Endothelial cell of umbilical vein (primary cell): Measurements from ENCODE around the gene SLC20A1. TPM values are rescaled to one million over a fixed set of nuclear protein-coding genes. Genes with fewer than 3 reads are reported as not detected.
"Not testable (repeated sequence)": the region's sequence is repeated elsewhere in the genome, so short reads cannot be mapped to it uniquely, and the experiment has no call there.

Experiments used
- BruUV-seq: library from RNA; stranded (reverse); fragments of 400-500 nt; replicated peaks from 2 replicates; lab custom pipeline; 2021; lab: Mats Ljungman, UMichigan
- CTCF ChIA-PET: fragments of 300-600, 350-600 bp; sonication (Branson Sonifier 250); formaldehyde crosslinking; loops from one replicate; lab custom pipeline; 2021; ENCODE audit warnings: antibody characterized with exemption, inconsistent platforms; lab: Charles Lee
- POLR2A ChIA-PET: fragments of 300-600, 350-600 bp; sonication (Branson Sonifier 250); formaldehyde crosslinking; loops from one replicate; lab custom pipeline; 2021; ENCODE audit warnings: antibody characterized with exemption, inconsistent platforms; lab: Charles Lee
- DNase-seq: peaks from one replicate; pipeline ENCODE4 v3.0.0-alpha.2; 2011; ENCODE audit warnings: low read depth, low spot score
- FAIRE-seq: peaks from 2 replicates; lab custom pipeline; 2011; peaks lifted over from hg19 to GRCh38; lab: Jason Lieb, UNC
- H2AFZ ChIP-seq: 2 replicates; pipeline ENCODE4 v1.6.0; 2012; ENCODE audit warnings: low read depth, low read length, control low read depth, inconsistent platforms
- H3K27ac ChIP-seq: 2 replicates; pipeline ENCODE4 v1.5.1; 2011; ENCODE audit warnings: low read depth, mild to moderate bottlenecking, control low read depth, low read length, moderate library complexity; ENCODE audit not compliant: insufficient read depth
- H3K27me3 ChIP-seq, 2 experiments: 2 replicates each; pipeline versions ENCODE4 v1.6.0 to v1.6.1; 2011; ENCODE audit warnings: low read length in 2 of 2, mixed read lengths in 1 of 2; ENCODE audit not compliant: control insufficient read depth in 2 of 2, insufficient read depth in 2 of 2
- H3K36me3 ChIP-seq, 2 experiments: 2 replicates in 1 of 2; 3 replicates in 1 of 2; pipeline ENCODE4 v1.5.1; 2011; ENCODE audit warnings: low read length in 2 of 2, mild to moderate bottlenecking in 1 of 2, moderate library complexity in 1 of 2; ENCODE audit not compliant: control insufficient read depth in 2 of 2, insufficient read depth in 2 of 2; ENCODE audit errors: extremely low read depth in 1 of 2
- H3K4me1 ChIP-seq: 3 replicates; pipeline ENCODE4 v1.5.1; 2011; ENCODE audit warnings: mild to moderate bottlenecking, low read length; ENCODE audit not compliant: control insufficient read depth, insufficient read depth; ENCODE audit errors: extremely low read depth
- H3K4me2 ChIP-seq: 2 replicates; pipeline ENCODE4 v1.6.1; 2011; ENCODE audit warnings: low read length, control low read depth, mixed read lengths; ENCODE audit not compliant: insufficient read depth
- H3K4me3 ChIP-seq, 3 experiments: fragments of 200-600 bp in 1 of 3; sonication (generic), shearing (Covaris generic) in 1 of 3; replicated peaks in 1 of 3; 2 replicates each; pipeline ENCODE4 v1.5.1; 2011 to 2016; ENCODE audit warnings: control low read depth in 3 of 3, low read length in 3 of 3, mild to moderate bottlenecking in 2 of 3, inconsistent platforms in 1 of 3, low read depth in 1 of 3, moderate library complexity in 1 of 3; ENCODE audit not compliant: insufficient read depth in 1 of 3
- H3K79me2 ChIP-seq: 2 replicates; pipeline ENCODE4 v1.6.0; 2012; ENCODE audit warnings: low read length, inconsistent platforms; ENCODE audit not compliant: control insufficient read depth, insufficient read depth
- H3K9ac ChIP-seq: replicated peaks from 2 replicates; pipeline ENCODE3; 2011; ENCODE audit warnings: low read length, control low read depth; ENCODE audit not compliant: insufficient read depth; ENCODE audit errors: extremely low read depth
- H3K9me1 ChIP-seq: replicated peaks from 3 replicates; pipeline ENCODE4 v1.6.0; 2011; ENCODE audit warnings: mild to moderate bottlenecking, low read length; ENCODE audit not compliant: control insufficient read depth, insufficient read depth; ENCODE audit errors: extremely low read depth
- H3K9me3 ChIP-seq: replicated peaks from 2 replicates; pipeline ENCODE4 v1.5.1; 2012; ENCODE audit warnings: low read length, inconsistent platforms; ENCODE audit not compliant: control insufficient read depth, insufficient read depth
- H4K20me1 ChIP-seq: replicated peaks from 2 replicates; pipeline ENCODE3; 2011; ENCODE audit warnings: mild to moderate bottlenecking, low read length; ENCODE audit not compliant: control insufficient read depth, insufficient read depth; ENCODE audit errors: extremely low read depth
- CTCF ChIP-seq, 2 donors: IDR thresholded peaks; 1 replicate in 1 of 2; 2 replicates in 1 of 2; pipeline ENCODE4 v1.5.1; 2011; ENCODE audit warnings: low read length in 2 of 2, mild to moderate bottlenecking in 2 of 2, moderate library complexity in 2 of 2, control low read depth in 1 of 2, inconsistent platforms in 1 of 2, low read depth in 1 of 2; ENCODE audit not compliant: insufficient read depth in 1 of 2; ENCODE audit errors: extremely low read depth in 1 of 2
- JUN ChIP-seq: IDR thresholded peaks from 2 replicates; pipeline ENCODE4 v1.6.1; 2011; ENCODE audit warnings: borderline replicate concordance, low read depth; ENCODE audit not compliant: insufficient read length, insufficient read depth
- MYC ChIP-seq: IDR thresholded peaks from one replicate; pipeline ENCODE4 v1.6.1; 2011; ENCODE audit warnings: mild to moderate bottlenecking, low read depth, low read length
- POLR2AphosphoS5 ChIP-seq: IDR thresholded peaks from 2 replicates; pipeline ENCODE4 v1.6.1; 2012; ENCODE audit warnings: low read depth, mild to moderate bottlenecking, control low read depth, low read length, moderate library complexity; ENCODE audit not compliant: insufficient read depth
- dilution Hi-C: fragments of 300-500 bp; cut with MboI; formaldehyde crosslinking; loops from one replicate; pipeline ENCODE4 v1.15.0; 2019; ENCODE audit warnings: low sequenced_read_pairs; ENCODE audit not compliant: extremely low pct_ligation_motif_present
- intact Hi-C: fragments of 100-400 bp; cut with micrococcal nuclease; formaldehyde crosslinking; loops from one replicate; pipeline ENCODE4 v1.10.0; 2022
- polyA plus RNA-seq, 4 experiments: library from polyadenylated mRNA; depleted of rRNA in 3 of 4; stranded (reverse) in 3 of 4; unstranded in 1 of 4; fragments of >200 nt; gene quantifications; 2 replicates each; pipeline versions ENCODE4 v1.2.1 to v1.2.3, GENCODE V29; 2011 to 2012; ENCODE audit warnings: missing spikeins in 1 of 4
- total RNA-seq: library from RNA; stranded (reverse); gene quantifications from 2 replicates; pipeline ENCODE4 v1.2.3, GENCODE V29; 2021

SLC20A1 gene
- total and polyA plus RNA-seq, 2 donors (not counting 3 experiments of a cell fraction or from before 2014, with no cell fraction given), result 52.7 to 149 TPM

DNA sequence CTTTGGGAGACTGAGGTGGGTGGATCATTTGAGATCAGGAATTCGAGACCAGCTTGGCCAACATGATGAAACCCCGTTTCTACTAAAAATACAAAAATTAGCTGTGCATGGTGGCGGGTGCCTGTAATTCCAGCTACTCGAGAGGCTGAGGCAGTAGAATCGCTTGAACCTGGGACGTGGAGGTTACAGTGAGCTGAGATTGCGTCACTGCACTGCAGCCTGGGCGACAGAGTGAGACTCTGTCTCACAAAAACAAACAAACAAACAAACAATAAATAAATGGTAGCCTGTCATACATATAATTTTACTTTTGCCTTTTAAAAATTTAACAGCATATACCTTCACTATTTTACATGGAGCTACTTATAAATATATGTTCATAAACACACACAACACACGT is 61.2 kb downstream of the SLC20A1 start:
- H3K4me2 ChIP-seq, intact Hi-C loops, DNase-seq, H3K4me1 ChIP-seq, H3K9me1 ChIP-seq, FAIRE-seq, H3K27me3 ChIP-seq, H3K79me2 ChIP-seq, H3K9me3 ChIP-seq, H3K9ac ChIP-seq, POLR2A ChIA-PET, H3K4me3 ChIP-seq, BruUV-seq, dilution Hi-C loops, H3K27ac ChIP-seq, H3K36me3 ChIP-seq, H4K20me1 ChIP-seq, H2AFZ ChIP-seq: not testable (repeated sequence)
- CTCF ChIA-PET, result interaction anchor here (0.5 to 3.3 kb wide), 9 partner anchors 10 to 107 kb away, joined by 3 to 16 read pairs (median 4); no protein-coding TSS in a partner anchor

- BruUV-seq, result no TSS peak
- intact Hi-C loops (no loop called here), dilution Hi-C loops (no loop called here)
- no peaks in the 10 kb centered on the region for H3K9me3 ChIP-seq
- TF ChIP-seq CTCF (IDR thresholded peaks at IDR 0.05; ENCODE audit: extremely low read depth in 1 of 2, insufficient read depth in 1 of 2, low read depth in 1 of 2, low read length in 2 of 2) (no peak), JUN (no peak), POLR2AphosphoS5 (no peak), MYC (no peak)
- no peak overlapping the region for H3K4me3 ChIP-seq
- FAIRE-seq (no peak), DNase-seq (no peak)
- H3K27me3 ChIP-seq, result no peaks in the 10 kb centered on the region
- H3K9me1 ChIP-seq, result no peaks in the 10 kb centered on the region
- ChIA-PET CTCF (interaction anchor here (1.3 to 1.4 kb wide), 2 partner anchors 24 to 109 kb away, joined by 3 to 4 read pairs; no protein-coding TSS in a partner anchor), POLR2A (no interaction called here)
- H3K27ac ChIP-seq, result no peak overlapping the region
- H3K36me3 ChIP-seq, result no peaks in the 10 kb centered on the region
- H3K4me1 ChIP-seq, result peaks cover 6% of the 10 kb centered on the region
- no peak overlapping the region for H3K4me2 ChIP-seq
- H3K9ac ChIP-seq, result no peak overlapping the region
- H3K79me2 ChIP-seq, result no peaks in the 10 kb centered on the region
- no peak overlapping the region for H2AFZ ChIP-seq
- H4K20me1 ChIP-seq, result no peaks in the 10 kb centered on the region
Measured at GRCh38 chr2:112708968-112709367, 63.2 kb downstream of the SLC20A1 start.
